WTC11 (cell line): ENCODE data around the gene CCL13. TPM values are rescaled to one million over a fixed set of nuclear protein-coding genes. Genes with fewer than 3 reads are reported as not detected.

Experiments
- ATAC-seq: fragments of 200-7000 bp; cut with Tn5 transposase; 2 replicates; pipeline ENCODE4 v1.10.0; 2021; ENCODE audit warnings: mild to moderate bottlenecking, moderate library complexity
- CTCF ChIA-PET: fragments of 300-600 bp; sonication (Branson Sonifier 250); formaldehyde crosslinking; loops from one replicate; lab custom pipeline; 2021; ENCODE audit warnings: antibody characterized with exemption; lab: Charles Lee
- POLR2A ChIA-PET: fragments of 350-600 bp; sonication (Branson Sonifier 250); formaldehyde crosslinking; loops from one replicate; lab custom pipeline; 2021; ENCODE audit warnings: antibody characterized with exemption; lab: Charles Lee
- DNase-seq: peaks from one replicate; pipeline ENCODE4 v3.0.0; 2021; ENCODE audit warnings: low spot score
- H3K27ac Mint-ChIP-seq: 2 replicates; pipeline ENCODE4 v1.8.0; 2021; ENCODE audit warnings: mixed read lengths
- H3K27me3 Mint-ChIP-seq: 2 replicates; pipeline ENCODE4 v1.8.0; 2021; ENCODE audit warnings: low read depth, mild to moderate bottlenecking, moderate library complexity, mixed read lengths
- H3K36me3 Mint-ChIP-seq: 2 replicates; pipeline ENCODE4 v1.8.0; 2021; ENCODE audit warnings: mixed read lengths
- H3K4me1 Mint-ChIP-seq: 2 replicates; pipeline ENCODE4 v1.8.0; 2022; ENCODE audit warnings: mixed read lengths
- H3K4me3 Mint-ChIP-seq: 2 replicates; pipeline ENCODE4 v1.8.0; 2021; ENCODE audit warnings: mild to moderate bottlenecking, moderate library complexity, mixed read lengths
- H3K9me3 Mint-ChIP-seq: 2 replicates; pipeline ENCODE4 v1.8.0; 2021; ENCODE audit warnings: mixed read lengths
- AFF4 ChIP-seq: sonication (generic); formaldehyde crosslinking; IDR thresholded peaks from 2 replicates; pipeline ENCODE4 v1.8.1; 2023; ENCODE audit warnings: mild to moderate bottlenecking, missing genetic modification reagents, borderline replicate concordance
- CDX4 ChIP-seq: fragments of 250-450 bp; sonication (Bioruptor Pico); IDR thresholded peaks from 2 replicates; pipeline ENCODE4 v1.9.0; 2021; ENCODE audit warnings: moderate library complexity, mild to moderate bottlenecking, inconsistent platforms, borderline replicate concordance
- FOXP1 ChIP-seq: sonication (generic); formaldehyde crosslinking; IDR thresholded peaks from 2 replicates; pipeline ENCODE4 v1.8.0; 2022; ENCODE audit warnings: missing genetic modification reagents, mild to moderate bottlenecking, moderate library complexity, borderline replicate concordance
- HMGA2 ChIP-seq: fragments of 250-450 bp; sonication (Bioruptor Pico); IDR thresholded peaks from 2 replicates; pipeline ENCODE4 v1.4.0; 2021; ENCODE audit warnings: mild to moderate bottlenecking, moderate library complexity
- JAZF1 ChIP-seq: fragments of 250-450 bp; sonication (Bioruptor Pico); IDR thresholded peaks from 2 replicates; pipeline ENCODE4 v1.9.0; 2021; ENCODE audit warnings: moderate library complexity, mild to moderate bottlenecking, inconsistent platforms
- MAX ChIP-seq: sonication (generic); formaldehyde crosslinking; IDR thresholded peaks from 2 replicates; pipeline ENCODE4 v1.8.0; 2022; ENCODE audit warnings: mild to moderate bottlenecking, missing genetic modification reagents
- RORB ChIP-seq: fragments of 250-450 bp; sonication (Bioruptor Pico); IDR thresholded peaks from 2 replicates; pipeline ENCODE4 v1.9.0; 2021; ENCODE audit warnings: mild to moderate bottlenecking
- SP1 ChIP-seq: sonication (generic); formaldehyde crosslinking; conservative IDR thresholded peaks from 2 replicates; pipeline ENCODE4 v1.8.1; 2022; ENCODE audit warnings: missing genetic modification reagents
- ZBTB21 ChIP-seq: sonication (generic); formaldehyde crosslinking; IDR thresholded peaks from 2 replicates; pipeline ENCODE4 v1.8.1; 2023; ENCODE audit warnings: mild to moderate bottlenecking, missing genetic modification reagents, borderline replicate concordance
- ZNF423 ChIP-seq: fragments of 250-450 bp; sonication (Bioruptor Pico); IDR thresholded peaks from 2 replicates; pipeline ENCODE4 v2.1.2; 2022; ENCODE audit warnings: mild to moderate bottlenecking, moderate library complexity
- ZNF425 ChIP-seq: fragments of 250-450 bp; sonication (Bioruptor Pico); conservative IDR thresholded peaks from 2 replicates; pipeline ENCODE4 v1.9.0; 2021; ENCODE audit warnings: mild to moderate bottlenecking
- ZNF671 ChIP-seq: fragments of 250-450 bp; sonication (Bioruptor Pico); IDR thresholded peaks from 2 replicates; pipeline ENCODE4 v1.8.0; 2021; ENCODE audit warnings: mild to moderate bottlenecking
- total RNA-seq: library from RNA; stranded (reverse); gene quantifications from 3 replicates; pipeline ENCODE4 v1.2.3, GENCODE V29; 2021
- TF ChIP-seq, protein P1 (sequence below): fragments of 250-450 bp; sonication (Bioruptor Pico); IDR thresholded peaks from 2 replicates; pipeline ENCODE4 v1.9.0; 2021; ENCODE audit warnings: mild to moderate bottlenecking, borderline replicate concordance
- TF ChIP-seq, protein P2 (sequence below): sonication (generic); formaldehyde crosslinking; IDR thresholded peaks from 2 replicates; pipeline ENCODE4 v1.8.1; 2023; ENCODE audit warnings: mild to moderate bottlenecking, missing genetic modification reagents, moderate library complexity
- TF ChIP-seq, protein P3 (sequence below): fragments of 250-450 bp; sonication (Bioruptor Pico); IDR thresholded peaks from 2 replicates; pipeline ENCODE4 v1.8.0; 2021; ENCODE audit warnings: mild to moderate bottlenecking

The CCL13 gene
- total RNA-seq, 1 experiment from 2014 or later, result not detected

DNA sequence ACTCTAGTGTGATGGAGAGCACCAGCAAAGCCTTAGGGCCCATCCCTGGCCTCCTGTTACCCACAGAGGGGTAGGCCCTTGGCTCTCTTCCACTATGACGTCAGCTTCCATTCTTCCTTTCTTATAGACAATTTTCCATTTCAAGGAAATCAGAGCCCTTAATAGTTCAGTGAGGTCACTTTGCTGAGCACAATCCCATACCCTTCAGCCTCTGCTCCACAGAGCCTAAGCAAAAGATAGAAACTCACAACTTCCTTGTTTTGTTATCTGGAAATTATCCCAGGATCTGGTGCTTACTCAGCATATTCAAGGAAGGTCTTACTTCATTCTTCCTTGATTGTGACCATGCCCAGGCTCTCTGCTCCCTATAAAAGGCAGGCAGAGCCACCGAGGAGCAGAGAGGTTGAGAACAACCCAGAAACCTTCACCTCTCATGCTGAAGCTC is 37.2 kb upstream of the CCL13 start, which contains the start of gene CCL8 (continued):
- TF ChIP-seq, protein P1, sequence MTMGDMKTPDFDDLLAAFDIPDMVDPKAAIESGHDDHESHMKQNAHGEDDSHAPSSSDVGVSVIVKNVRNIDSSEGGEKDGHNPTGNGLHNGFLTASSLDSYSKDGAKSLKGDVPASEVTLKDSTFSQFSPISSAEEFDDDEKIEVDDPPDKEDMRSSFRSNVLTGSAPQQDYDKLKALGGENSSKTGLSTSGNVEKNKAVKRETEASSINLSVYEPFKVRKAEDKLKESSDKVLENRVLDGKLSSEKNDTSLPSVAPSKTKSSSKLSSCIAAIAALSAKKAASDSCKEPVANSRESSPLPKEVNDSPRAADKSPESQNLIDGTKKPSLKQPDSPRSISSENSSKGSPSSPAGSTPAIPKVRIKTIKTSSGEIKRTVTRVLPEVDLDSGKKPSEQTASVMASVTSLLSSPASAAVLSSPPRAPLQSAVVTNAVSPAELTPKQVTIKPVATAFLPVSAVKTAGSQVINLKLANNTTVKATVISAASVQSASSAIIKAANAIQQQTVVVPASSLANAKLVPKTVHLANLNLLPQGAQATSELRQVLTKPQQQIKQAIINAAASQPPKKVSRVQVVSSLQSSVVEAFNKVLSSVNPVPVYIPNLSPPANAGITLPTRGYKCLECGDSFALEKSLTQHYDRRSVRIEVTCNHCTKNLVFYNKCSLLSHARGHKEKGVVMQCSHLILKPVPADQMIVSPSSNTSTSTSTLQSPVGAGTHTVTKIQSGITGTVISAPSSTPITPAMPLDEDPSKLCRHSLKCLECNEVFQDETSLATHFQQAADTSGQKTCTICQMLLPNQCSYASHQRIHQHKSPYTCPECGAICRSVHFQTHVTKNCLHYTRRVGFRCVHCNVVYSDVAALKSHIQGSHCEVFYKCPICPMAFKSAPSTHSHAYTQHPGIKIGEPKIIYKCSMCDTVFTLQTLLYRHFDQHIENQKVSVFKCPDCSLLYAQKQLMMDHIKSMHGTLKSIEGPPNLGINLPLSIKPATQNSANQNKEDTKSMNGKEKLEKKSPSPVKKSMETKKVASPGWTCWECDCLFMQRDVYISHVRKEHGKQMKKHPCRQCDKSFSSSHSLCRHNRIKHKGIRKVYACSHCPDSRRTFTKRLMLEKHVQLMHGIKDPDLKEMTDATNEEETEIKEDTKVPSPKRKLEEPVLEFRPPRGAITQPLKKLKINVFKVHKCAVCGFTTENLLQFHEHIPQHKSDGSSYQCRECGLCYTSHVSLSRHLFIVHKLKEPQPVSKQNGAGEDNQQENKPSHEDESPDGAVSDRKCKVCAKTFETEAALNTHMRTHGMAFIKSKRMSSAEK (CRISPR knock-in tag), result no peak
- TF ChIP-seq ZNF425 (CRISPR knock-in tag) (no peak), ZBTB21 (CRISPR knock-in tag) (no peak), ZNF671 (CRISPR knock-in tag) (no peak), FOXP1 (CRISPR knock-in tag) (no peak)

DNA sequence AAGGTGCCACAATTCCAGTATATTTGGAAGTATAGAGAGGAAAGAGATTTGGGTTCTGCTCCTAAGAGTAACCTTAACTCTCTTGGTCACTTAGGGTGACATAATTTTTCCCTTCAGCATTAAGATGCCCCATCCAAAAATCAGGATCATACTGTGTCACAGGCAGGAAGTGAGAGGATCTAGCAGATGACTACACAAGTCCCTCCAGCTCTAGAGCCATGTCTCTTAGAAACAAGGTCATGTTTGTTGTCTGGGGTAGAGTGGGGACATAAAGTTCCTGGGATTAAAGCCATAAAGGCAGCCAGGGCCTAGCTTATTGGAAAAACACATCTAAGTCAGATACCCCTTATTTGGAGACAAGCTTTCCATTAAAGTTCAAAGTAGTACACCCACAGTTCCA is 34.3 kb upstream of the CCL13 start:
- Mint-ChIP-seq H3K4me1 (no peaks in the 10 kb centered on the region; the same call in 1 of the 2 replicates), H3K4me3 (no peak overlapping the region), H3K27me3 (peaks cover 22% of the 10 kb centered on the region), H3K9me3 (peaks cover 7% of the 10 kb centered on the region; the same call in 1 of the 2 replicates), H3K36me3 (no peaks in the 10 kb centered on the region), H3K27ac (no peak overlapping the region)
- no peak for DNase-seq
- ChIA-PET CTCF (interaction anchor here (8.0 kb wide), 1 partner anchor 39 kb away, joined by 78 read pairs; no protein-coding TSS in a partner anchor), POLR2A (no interaction called here)
- ATAC-seq, result no peak
- TF ChIP-seq AFF4 (no peak), HMGA2 (CRISPR knock-in tag) (no peak), RORB (no peak), CDX4 (no peak), ZNF671 (CRISPR knock-in tag) (no peak), ZNF423 (CRISPR knock-in tag) (no peak), MAX (CRISPR knock-in tag) (no peak), ZNF425 (CRISPR knock-in tag) (no peak), FOXP1 (CRISPR knock-in tag) (no peak), SP1 (CRISPR knock-in tag) (no peak), JAZF1 (CRISPR knock-in tag) (no peak)
- TF ChIP-seq, protein P2, sequence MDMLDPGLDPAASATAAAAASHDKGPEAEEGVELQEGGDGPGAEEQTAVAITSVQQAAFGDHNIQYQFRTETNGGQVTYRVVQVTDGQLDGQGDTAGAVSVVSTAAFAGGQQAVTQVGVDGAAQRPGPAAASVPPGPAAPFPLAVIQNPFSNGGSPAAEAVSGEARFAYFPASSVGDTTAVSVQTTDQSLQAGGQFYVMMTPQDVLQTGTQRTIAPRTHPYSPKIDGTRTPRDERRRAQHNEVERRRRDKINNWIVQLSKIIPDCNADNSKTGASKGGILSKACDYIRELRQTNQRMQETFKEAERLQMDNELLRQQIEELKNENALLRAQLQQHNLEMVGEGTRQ (CRISPR knock-in tag), result no peak
- TF ChIP-seq, protein P3, sequence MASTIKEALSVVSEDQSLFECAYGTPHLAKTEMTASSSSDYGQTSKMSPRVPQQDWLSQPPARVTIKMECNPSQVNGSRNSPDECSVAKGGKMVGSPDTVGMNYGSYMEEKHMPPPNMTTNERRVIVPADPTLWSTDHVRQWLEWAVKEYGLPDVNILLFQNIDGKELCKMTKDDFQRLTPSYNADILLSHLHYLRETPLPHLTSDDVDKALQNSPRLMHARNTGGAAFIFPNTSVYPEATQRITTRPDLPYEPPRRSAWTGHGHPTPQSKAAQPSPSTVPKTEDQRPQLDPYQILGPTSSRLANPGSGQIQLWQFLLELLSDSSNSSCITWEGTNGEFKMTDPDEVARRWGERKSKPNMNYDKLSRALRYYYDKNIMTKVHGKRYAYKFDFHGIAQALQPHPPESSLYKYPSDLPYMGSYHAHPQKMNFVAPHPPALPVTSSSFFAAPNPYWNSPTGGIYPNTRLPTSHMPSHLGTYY, result no peak
